MM.1S (cell line): ENCODE data around the gene KCNJ12.
"Not testable (repeated sequence)": the region's sequence is repeated elsewhere in the genome, so short reads cannot be mapped to it uniquely, and the experiment has no call there.

ENCODE experiments used
- DNase-seq: peaks from one replicate; pipeline ENCODE4 v3.0.0-alpha.2; 2015
- H2AFZ ChIP-seq: fragments of 300-600 bp; sonication (generic); 2 replicates; pipeline ENCODE4 v1.6.0; 2016; ENCODE audit warnings: antibody characterized with exemption, low read length
- H3F3A ChIP-seq: fragments of 300-600 bp; sonication (generic); 2 replicates; pipeline ENCODE4 v1.6.1; 2016; ENCODE audit warnings: mild to moderate bottlenecking, antibody characterized with exemption, low read length, moderate library complexity, mixed read lengths; ENCODE audit not compliant: insufficient read depth
- H3K27ac ChIP-seq: fragments of 300-600 bp; sonication (generic); 2 replicates; pipeline ENCODE4 v1.5.1; 2016; ENCODE audit warnings: mild to moderate bottlenecking, low read length
- H3K27me3 ChIP-seq: fragments of 300-600 bp; sonication (generic); replicated peaks from 2 replicates; pipeline ENCODE4 v1.6.0; 2016; ENCODE audit warnings: low read length; ENCODE audit not compliant: insufficient read depth
- H3K36me3 ChIP-seq: fragments of 300-600 bp; sonication (generic); replicated peaks from 2 replicates; pipeline ENCODE4 v1.6.1; 2016; ENCODE audit warnings: mild to moderate bottlenecking, low read length, mixed read lengths; ENCODE audit not compliant: insufficient read depth
- H3K4me1 ChIP-seq: fragments of 300-600 bp; sonication (generic); 2 replicates; pipeline ENCODE4 v1.6.1; 2016; ENCODE audit warnings: low read length, mixed read lengths
- H3K4me2 ChIP-seq: fragments of 300-600 bp; sonication (generic); 2 replicates; pipeline ENCODE4 v1.6.0; 2016; ENCODE audit warnings: low read depth, low read length
- H3K4me3 ChIP-seq: fragments of 300-600 bp; sonication (generic); 2 replicates; pipeline ENCODE4 v1.5.1; 2016; ENCODE audit warnings: low read length, mixed read lengths
- H3K79me2 ChIP-seq: fragments of 300-600 bp; sonication (generic); 2 replicates; pipeline ENCODE4 v1.6.1; 2016; ENCODE audit warnings: mixed run types, low read length, mixed read lengths
- H3K9ac ChIP-seq: fragments of 300-600 bp; sonication (generic); 2 replicates; pipeline ENCODE4 v1.6.1; 2016; ENCODE audit warnings: low read length, mixed read lengths
- H3K9me2 ChIP-seq: fragments of 300-600 bp; sonication (generic); replicated peaks from 2 replicates; pipeline ENCODE4 v1.6.1; 2016; ENCODE audit warnings: mild to moderate bottlenecking, low read length, mixed read lengths; ENCODE audit not compliant: insufficient read depth
- H3K9me3 ChIP-seq: fragments of 300-600 bp; sonication (generic); replicated peaks from 2 replicates; pipeline ENCODE4 v1.6.1; 2016; ENCODE audit warnings: mild to moderate bottlenecking, low read length, mixed read lengths; ENCODE audit not compliant: insufficient read depth
- H4K20me1 ChIP-seq: fragments of 300-600 bp; sonication (generic); 2 replicates; pipeline ENCODE4 v1.6.1; 2016; ENCODE audit warnings: mild to moderate bottlenecking, low read length, moderate library complexity, mixed read lengths; ENCODE audit not compliant: insufficient read depth
- CTCF ChIP-seq: fragments of 300-600 bp; sonication (generic); IDR thresholded peaks from 2 replicates; pipeline ENCODE4 v1.5.1; 2016; ENCODE audit warnings: antibody characterized with exemption, low read length, mixed read lengths
- EZH2 ChIP-seq: fragments of 300-600 bp; sonication (generic); optimal IDR thresholded peaks from 2 replicates; pipeline ENCODE3; 2017; ENCODE audit warnings: low read depth, mild to moderate bottlenecking, antibody characterized with exemption, low read length, mixed read lengths
- EZH2phosphoT487 ChIP-seq: fragments of 300-600 bp; sonication (generic); IDR thresholded peaks from 2 replicates; pipeline ENCODE4 v1.6.1; 2018; ENCODE audit warnings: antibody characterized with exemption, low read length

The KCNJ12 gene

GRCh38 chr17:21445091-21445650, 69.0 kb downstream of the KCNJ12 start:
- Histone ChIP-seq H3K27me3 (no peaks in the 10 kb centered on the region), H3K79me2 (no peaks in the 10 kb centered on the region), H3K4me2 (no peak overlapping the region), H3K9ac (no peak overlapping the region), H3F3A (no peaks in the 10 kb centered on the region), H3K4me1 (no peaks in the 10 kb centered on the region), H3K9me3 (no peaks in the 10 kb centered on the region), H3K36me3 (no peaks in the 10 kb centered on the region), H3K27ac (no peak overlapping the region), H4K20me1 (no peaks in the 10 kb centered on the region), H2AFZ (no peak overlapping the region), H3K9me2 (no peaks in the 10 kb centered on the region), H3K4me3 (no peak overlapping the region)
- DNase-seq: no peak
- TF ChIP-seq EZH2phosphoT487: no peak
- no peak for TF ChIP-seq EZH2
- TF ChIP-seq CTCF: no peak

GRCh38 chr17:21447552-21447951, 71.4 kb downstream of the KCNJ12 start:
- H3K4me2 ChIP-seq, H3K27ac ChIP-seq, H3K4me3 ChIP-seq, H2AFZ ChIP-seq, H3K79me2 ChIP-seq, H3K36me3 ChIP-seq, DNase-seq, H3K9ac ChIP-seq, H3K9me2 ChIP-seq, H3K4me1 ChIP-seq, H3K27me3 ChIP-seq, H3K9me3 ChIP-seq, H3F3A ChIP-seq, H4K20me1 ChIP-seq: not testable (repeated sequence)

- H3K36me3 ChIP-seq, H3K27ac ChIP-seq, H3K9me2 ChIP-seq, H3K9me3 ChIP-seq, H3K4me3 ChIP-seq, H2AFZ ChIP-seq, H3K9ac ChIP-seq, H4K20me1 ChIP-seq, H3K4me1 ChIP-seq, H3K4me2 ChIP-seq, H3F3A ChIP-seq, H3K79me2 ChIP-seq, DNase-seq: not testable (repeated sequence)
- peaks cover 31% of the 10 kb centered on the region for H3K27me3 ChIP-seq
- TF ChIP-seq CTCF: peak; percentile 15; the same call in 1 of the 2 replicates
Measured at GRCh38 chr17:21449891-21450290, 73.7 kb downstream of the KCNJ12 start.

GRCh38 chr17:21451975-21452374, 75.8 kb downstream of the KCNJ12 start:
- Histone ChIP-seq H3K36me3 (no peaks in the 10 kb centered on the region), H4K20me1 (no peaks in the 10 kb centered on the region), H2AFZ (no peak overlapping the region), H3K79me2 (no peaks in the 10 kb centered on the region), H3K4me2 (no peak overlapping the region), H3F3A (no peaks in the 10 kb centered on the region), H3K9me2 (no peaks in the 10 kb centered on the region), H3K4me3 (no peak overlapping the region), H3K9ac (no peak overlapping the region), H3K4me1 (no peaks in the 10 kb centered on the region), H3K27ac (no peak overlapping the region), H3K27me3 (peaks cover 38% of the 10 kb centered on the region), H3K9me3 (no peaks in the 10 kb centered on the region)
- TF ChIP-seq EZH2: no peak
- no peak for TF ChIP-seq EZH2phosphoT487
- TF ChIP-seq CTCF: no peak
- no peak for DNase-seq
